DMS53 treated with DMSO at 0.1 percent for 48 hours (cell line): ENCODE measurements around the gene ADORA2A.

Source experiments
- DNase-seq: peaks from one replicate; lab custom pipeline; 2025; ENCODE audit not compliant: unreplicated experiment; lab: John Stamatoyannopoulos, UW

The ADORA2A gene

GRCh38 chr22:24431309-24432034, 4.1 kb downstream of the ADORA2A start:
- no peak for DNase-seq

- DNase-seq = no peak
These were observed 4.9 kb downstream of the ADORA2A start for GRCh38 chr22:24432059-24432853.

GRCh38 chr22:24433001-24433827, 5.8 kb downstream of the ADORA2A start:
- DNase-seq = no peak

GRCh38 chr22:24433828-24434470, 6.5 kb downstream of the ADORA2A start:
- no peak for DNase-seq

- DNase-seq = no peak
These were observed 7.3 kb downstream of the ADORA2A start for GRCh38 chr22:24434471-24435322.

GRCh38 chr22:24435323-24435645, 7.9 kb downstream of the ADORA2A start:
- DNase-seq = no peak

- DNase-seq = no peak
These were observed 8.5 kb downstream of the ADORA2A start for GRCh38 chr22:24435861-24436371.

- DNase-seq = no peak
These were observed 9.2 kb downstream of the ADORA2A start for GRCh38 chr22:24436553-24436952.

GRCh38 chr22:24437091-24437490, 9.7 kb downstream of the ADORA2A start:
- DNase-seq = no peak

GRCh38 chr22:24437741-24438328, 10.4 kb downstream of the ADORA2A start:
- no peak for DNase-seq

- no peak for DNase-seq
These were observed 12.9 kb downstream of the ADORA2A start for GRCh38 chr22:24440270-24440717.

GRCh38 chr22:24440718-24441405, 13.5 kb downstream of the ADORA2A start:
- no peak for DNase-seq

- DNase-seq = no peak
These were observed 14.3 kb downstream of the ADORA2A start for GRCh38 chr22:24441406-24442351.

GRCh38 chr22:24442352-24442744, 14.9 kb downstream of the ADORA2A start:
- DNase-seq = no peak

- DNase-seq = no peak
These were observed 16.3 kb downstream of the ADORA2A start for GRCh38 chr22:24443668-24444067.

- DNase-seq = no peak
These were observed 16.9 kb downstream of the ADORA2A start for GRCh38 chr22:24444251-24444650.

GRCh38 chr22:24444729-24445466, 17.5 kb downstream of the ADORA2A start:
- no peak for DNase-seq
